NCI-H187 (cell line): ENCODE data around the gene OCA2.

Source experiments
- DNase-seq, 2 experiments: peaks; one replicate each; lab custom pipeline; 2025; lab: John Stamatoyannopoulos, UW

Gene OCA2

DNA sequence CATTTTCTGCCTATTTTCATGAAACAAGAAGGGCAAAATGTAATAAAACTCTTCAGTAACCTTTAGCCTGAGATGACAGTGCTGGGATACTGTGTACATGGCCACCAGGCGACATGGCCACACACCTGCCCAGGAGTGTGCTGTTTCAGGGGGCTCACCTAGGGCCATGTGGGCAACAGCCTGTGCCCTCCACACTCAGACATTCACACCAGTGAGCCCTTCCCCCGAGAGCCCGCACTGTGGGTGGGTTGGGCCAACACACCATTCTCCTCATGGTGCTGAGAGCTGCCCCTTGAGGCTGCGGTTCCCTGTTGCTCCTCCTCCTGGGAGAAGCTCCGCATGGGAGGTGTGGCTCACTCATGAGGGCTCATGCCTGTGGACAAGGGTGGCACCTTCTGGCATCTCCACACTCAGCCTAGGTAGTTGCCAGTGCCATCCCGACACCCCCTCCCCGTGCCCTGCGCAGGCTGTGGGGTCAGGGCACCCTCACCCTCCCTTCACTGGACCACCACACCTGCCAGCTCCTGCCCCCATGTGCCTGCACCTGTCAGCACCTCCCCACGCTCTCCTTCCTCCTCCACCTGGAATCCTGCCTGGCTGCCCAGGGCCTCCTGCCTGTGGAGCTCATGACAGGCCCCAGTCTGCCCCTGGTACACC lies 19.7 kb downstream of the OCA2 start:
- no peak for DNase-seq

DNA sequence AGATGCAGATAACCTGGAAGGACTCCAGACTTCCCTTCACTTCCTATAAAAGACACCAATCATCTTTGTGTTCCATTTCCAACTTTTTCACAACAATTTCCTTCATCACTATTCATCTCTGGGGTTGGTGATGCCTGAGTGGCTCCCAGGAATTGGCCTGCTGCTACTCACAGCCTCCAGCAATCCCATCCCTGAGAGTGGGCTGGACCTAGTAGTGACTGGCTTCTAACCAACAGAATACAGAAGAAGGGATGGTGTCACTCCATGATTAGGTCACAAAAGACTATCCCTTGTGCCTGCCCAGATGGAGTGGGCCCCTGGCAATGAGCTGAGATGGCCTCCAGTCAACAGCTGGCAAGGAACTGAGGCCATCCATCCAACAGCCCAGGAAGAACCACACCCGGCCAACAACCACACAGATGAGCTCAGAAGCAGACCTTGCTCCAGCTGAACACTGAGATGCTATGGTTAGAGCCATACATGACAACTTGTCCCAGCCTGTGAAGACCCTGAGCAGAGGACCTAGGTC lies 20.9 kb downstream of the OCA2 start:
- no peak for DNase-seq

DNA sequence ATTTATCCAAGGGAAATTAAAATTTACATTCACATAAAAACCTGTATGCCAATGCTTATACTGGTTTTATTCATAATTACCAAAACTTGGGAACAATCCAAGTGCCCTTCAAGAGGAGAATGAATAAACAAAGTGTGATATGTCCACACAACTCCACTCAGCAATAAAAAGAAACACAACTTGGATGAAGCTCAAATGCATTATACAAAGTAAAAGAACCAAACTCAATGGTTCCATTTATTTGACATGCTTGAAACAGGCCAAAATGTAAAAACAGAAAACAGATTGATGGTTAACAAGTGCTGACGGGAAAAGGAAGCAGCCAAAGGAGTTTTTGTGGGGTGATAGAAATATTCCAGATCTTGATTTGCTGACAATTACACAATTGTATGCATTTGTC lies 23.5 kb downstream of the OCA2 start:
- no peak for DNase-seq

DNA sequence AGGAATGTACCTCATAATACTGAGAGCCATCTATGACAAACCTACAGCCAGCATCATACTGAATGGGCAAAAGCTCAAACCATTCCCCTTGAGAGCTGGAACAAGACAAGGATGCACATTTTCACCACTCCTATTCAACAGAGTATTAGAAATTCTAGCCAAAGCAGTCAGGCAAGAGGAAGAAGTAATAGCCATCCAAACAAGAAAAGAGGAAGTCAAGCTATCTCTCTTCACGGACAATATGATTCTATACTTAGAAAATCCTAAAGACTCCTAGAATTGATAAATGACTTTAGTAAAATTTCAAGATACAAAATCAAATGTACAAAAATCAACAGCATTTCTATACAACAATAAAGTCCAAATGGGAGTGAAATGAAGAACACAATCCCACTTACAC lies 30.2 kb downstream of the OCA2 start:
- DNase-seq = no peak

DNA sequence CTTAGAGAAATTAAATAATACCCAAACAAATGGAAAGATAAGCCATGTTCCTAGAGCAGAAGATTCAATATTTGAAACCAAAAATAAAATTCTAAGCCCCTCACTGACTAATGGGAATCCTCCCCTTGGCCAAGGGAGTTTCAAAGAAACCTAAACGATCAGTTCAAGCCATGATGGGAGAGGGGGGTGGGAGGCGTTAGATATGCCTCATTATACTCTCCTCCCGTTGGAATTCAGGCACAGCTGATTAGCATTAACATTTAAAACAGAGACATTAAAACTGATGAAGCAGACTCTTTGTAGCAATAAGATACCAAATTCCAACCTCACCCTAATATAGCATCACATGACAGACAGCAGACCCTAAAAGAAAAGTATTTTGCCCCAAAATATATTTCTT lies 32.9 kb downstream of the OCA2 start:
- no peak for DNase-seq

DNA sequence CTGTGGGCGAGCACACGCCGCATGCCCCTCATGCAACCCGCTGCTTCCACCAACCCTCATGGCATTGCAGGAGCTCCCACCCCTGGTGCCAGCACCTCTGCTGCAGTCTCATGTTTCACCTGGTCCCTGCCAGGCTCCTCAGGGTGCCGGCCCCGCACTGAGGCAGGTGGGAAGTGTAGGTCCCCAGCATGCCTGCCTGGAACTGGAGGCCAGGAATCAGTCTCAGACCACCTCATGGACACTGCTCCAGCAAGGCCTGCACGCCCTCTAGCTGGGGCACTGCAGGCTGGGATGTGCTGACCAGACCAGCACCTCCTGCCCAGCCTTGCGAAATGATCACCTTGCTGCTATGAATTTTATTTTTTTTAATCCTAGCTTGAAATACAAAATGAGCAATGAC lies 39.1 kb downstream of the OCA2 start:
- DNase-seq = no peak

DNA sequence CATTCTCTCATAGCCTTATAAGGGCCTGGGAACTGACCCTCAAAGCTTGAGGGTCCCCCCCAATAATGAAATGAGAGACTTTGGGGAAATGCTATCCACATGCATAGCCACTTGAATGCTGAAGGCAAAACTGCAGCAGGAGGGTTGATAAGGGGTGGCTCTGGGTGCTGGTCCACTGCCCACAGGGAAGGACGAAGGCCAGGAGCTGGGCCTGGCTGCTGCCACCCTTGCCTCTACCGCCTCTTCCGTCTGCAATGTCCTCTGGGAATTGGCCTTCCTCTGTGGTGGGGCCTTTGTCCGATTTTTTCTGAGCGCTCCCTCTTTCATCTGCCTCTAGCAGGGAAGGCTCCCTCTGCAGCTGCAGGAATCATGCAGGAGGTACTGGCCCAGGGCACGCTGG lies 41.0 kb downstream of the OCA2 start:
- DNase-seq = no peak

DNA sequence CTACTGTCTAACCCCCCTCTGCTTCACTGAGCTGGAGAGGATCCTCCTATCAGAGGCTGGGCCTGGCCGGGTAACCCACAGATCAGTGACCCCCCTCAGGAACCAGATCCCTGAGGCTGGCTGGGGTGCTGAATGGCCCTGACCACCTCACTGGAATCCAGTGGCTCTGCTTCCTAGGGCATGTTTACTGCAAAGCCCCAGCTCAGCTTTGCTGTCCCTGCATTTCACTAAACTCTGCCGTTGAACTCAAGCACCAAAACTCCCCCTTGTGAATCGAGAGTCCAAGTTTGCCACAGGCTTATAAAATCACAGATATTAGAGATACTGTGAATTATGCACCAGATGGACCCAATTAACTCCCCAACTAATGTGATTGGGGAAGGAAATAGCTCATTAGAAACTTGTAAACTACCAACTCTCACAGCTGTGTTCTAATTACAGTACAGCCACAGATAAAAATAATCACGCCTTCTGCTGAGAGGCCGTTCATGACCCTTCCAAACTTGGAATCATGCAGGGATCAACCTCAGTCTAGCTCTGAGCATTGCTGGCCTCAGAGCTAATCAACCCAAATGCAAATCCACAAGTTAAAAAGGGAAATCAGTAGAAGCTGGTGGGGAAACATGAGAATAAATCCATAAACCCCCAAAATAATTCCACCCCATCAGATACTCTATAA lies 47.0 kb downstream of the OCA2 start:
- DNase-seq = no peak

DNA sequence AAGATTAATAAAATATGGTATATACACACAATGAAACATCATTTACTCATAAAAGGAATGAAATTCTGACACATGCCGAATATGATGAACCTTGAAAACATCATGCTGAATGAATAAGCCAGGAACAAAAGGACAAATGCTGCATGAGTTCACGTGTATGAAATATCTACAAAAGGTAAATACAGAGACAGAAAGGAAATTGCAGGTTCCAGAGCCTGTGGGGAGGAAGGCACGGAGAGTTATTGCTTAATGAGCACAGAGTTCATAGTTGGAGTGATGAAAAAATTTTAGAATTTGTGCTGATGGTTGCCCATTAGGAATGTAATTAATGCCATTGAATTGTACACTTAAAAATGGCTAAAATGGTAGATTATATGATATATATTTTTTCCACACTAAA lies 49.5 kb downstream of the OCA2 start:
- no peak for DNase-seq

DNA sequence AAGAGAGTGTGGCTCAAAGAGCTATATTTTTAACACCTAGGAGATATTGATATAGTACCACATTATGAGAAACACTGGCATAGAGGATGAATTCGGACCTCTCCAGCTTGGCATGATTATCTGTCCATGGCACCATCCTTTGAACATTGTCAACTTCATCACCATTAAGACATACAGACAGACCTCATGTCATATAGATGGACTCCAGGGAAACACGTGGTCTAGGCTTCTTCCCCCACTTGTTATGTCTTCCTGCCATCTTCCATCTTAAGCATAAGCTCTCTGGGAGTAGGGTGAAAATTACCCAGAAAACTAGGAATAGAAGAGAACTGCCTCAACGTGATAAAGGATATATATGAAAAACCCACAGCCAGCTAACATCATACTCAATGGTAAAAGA lies 51.8 kb downstream of the OCA2 start:
- DNase-seq = no peak

DNA sequence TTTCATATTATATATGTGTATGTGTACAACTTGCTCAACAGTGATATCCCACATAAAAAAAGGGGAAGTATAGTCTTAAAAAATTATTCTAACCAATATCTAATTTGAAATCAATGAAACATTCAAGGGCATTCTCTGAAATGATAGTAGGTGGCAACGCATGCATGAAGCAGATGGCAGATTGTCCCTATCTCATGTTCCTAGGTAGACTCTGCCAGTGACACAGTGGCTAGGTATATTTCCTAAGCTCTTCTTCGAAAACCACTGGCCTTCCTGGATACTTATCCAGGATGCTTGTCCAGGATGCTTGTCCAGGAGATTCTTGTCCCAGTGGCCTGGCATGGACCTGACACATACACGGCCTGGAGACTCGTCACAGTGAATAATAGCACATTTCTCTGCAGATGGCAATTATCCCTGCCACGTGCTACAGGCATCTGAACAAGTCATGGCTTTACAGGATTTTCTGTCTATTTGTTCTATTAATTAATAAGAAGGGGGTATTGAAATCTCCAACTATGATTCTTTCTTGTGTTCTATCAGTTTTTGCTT lies 54.9 kb downstream of the OCA2 start:
- no peak for DNase-seq

DNA sequence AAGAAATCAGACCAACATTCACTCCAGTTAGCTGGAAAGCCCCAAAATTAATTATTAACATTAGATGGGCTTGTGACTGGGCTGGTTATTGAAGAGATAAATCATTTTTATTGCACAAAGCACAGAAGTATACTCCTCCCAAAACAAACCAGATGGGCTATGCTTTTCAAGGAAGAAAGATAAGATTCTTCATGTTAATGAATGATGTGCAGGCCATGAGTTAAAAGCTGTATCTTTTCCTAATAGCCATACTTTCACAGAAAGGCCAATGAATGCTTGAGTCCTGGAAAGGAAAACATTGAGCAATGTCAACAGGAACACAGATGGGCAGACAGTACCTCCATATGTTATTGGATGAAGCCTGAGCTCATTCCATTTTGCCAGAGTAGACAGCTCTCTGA lies 55.4 kb downstream of the OCA2 start:
- no peak for DNase-seq

DNA sequence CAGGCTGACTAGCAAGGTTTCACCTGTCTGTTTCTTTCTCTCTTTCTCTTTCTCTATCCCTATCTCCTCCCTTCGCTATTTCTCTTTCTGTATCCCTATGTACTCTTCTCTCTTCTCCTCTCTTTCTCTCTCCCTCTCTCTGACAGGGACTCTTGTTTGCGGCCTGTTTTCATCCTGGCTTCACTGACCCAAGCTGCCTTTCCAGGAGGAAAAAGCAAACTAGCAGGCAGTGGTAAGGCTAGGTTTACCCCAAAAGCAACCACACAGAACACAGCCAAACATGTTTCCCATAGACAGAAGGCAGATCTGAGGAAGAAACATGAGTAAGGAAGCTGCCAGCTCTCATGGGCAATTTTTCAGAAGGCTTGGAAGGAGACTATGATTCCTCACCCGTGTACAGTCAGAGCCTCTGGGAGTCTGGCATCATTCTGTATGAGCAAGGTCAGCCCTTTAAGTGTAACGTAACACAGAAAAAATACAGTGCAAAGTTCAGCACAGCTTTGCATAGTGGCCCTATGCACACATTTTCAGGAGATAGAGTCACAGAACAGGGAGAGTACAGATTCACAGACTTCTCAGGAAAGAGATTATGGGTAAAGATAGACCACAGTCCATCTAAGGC lies 61.0 kb downstream of the OCA2 start:
- DNase-seq = no peak

DNA sequence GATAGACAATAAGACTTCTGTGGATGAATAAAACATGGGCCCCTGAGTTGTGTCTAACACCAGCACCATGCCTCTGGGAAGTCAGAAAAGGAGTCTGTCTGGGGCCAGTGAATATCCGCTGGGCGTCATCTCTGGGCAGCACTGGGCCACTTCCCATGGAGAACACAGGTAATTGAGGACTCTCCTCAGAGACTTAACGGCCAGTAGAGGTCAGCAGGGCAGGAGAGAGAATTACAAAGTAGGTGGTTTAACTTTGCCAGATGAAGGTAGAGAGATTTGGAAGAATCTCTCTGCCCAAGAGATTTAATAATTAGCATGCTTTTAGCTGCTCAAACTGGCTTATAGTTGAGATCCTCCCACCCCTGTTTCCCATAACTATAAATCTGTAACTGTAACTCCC lies 65.7 kb downstream of the OCA2 start:
- DNase-seq = no peak

DNA sequence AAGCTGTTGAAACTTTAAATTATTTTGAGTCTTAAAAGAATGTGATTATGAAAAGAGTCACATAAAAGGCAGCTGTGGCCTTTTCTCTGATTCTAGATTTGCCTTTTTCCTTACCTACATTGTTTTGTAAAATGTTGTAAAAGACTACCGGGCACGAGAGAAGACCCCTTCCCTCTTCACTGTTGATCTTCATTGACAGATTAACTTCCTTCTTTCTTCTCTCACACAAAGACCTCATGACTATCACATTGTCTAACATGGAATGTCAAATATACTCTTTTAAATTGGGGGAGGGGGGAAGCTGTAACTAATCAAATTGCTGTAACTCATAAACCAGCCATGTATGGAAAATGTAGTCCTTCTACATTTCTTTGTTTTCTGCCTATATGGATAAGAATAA lies 68.3 kb downstream of the OCA2 start:
- DNase-seq = no peak

DNA sequence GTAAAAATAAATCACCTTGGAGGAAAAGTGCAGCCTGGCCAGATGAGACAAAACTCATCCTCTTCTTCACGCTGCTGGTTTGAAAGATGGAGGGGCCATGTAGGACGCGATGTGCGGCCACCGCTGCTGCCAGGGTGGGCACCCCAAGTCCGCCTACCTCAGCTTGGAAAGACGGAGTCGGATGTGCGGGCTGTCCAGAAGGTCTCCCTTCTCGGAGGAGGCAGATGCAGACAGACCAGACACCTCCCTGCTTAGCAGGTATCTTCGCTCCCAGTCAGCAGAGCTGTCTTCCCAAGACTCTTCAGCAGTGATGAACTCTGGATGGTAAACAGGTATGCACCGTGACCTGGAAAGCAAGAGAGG lies 71.4 kb downstream of the OCA2 start:
- DNase-seq = no peak

DNA sequence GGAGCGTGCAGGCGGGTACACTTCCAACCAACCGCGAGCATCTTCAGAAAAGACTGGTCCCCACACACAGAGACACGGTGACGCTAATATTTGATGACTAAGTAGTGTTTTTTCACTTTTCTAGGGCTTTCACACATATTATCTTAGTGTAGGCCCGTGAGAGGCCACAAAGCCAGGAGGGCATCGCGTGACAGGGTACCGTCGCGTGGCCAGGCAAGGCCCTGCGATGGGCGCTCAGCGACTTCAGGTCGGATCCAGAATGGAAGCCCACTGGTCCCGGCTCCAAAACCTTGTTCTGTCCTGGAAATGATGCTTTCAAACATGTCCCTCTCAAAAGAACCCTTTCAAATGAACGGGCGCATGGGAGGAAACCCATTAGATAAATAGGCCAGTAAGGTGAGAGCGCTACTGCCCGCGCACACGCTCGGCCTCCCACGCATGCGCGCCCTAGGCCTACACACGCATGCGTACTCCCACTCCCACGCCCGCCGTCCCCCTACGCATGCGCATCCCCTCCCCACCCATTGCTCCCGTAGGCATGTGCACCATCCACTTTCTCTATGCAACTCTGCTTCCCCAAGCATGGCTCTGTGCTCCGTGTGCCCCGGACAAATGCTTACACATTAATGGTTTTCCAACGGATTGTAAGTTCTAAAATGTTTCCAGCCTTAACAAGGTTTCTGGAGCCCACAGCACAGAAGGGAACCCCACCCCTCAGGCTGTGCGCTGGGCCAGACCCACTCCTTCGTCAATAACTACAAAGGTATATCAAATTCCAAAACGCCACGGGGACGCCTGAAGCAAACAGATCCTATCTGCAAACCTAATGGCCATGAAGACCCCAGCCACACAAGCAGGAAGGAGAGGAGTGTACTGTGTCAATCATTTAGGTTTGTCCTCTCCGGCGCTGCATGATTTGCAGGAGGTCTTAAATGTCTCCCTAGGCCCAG lies 72.1 kb downstream of the OCA2 start:
- no peak for DNase-seq

DNA sequence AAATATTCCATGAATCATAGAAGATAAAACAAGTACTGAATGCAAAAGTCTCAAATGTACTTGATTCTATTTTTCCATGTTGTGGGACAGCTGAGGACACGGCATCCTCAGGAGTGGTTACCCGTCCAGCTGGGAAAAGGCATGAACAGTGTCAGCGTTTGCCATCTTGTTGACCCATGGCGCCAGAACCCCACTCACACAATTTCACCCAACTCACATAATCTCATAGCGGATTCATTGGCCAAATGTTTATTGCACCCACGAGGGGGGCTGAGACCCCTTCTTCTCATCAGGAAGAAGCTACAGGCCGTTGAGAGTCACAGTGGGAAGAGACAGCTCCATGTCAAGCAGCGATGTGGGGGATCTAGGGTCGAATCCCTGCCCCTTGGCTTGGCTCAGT lies 72.9 kb downstream of the OCA2 start:
- no peak for DNase-seq

DNA sequence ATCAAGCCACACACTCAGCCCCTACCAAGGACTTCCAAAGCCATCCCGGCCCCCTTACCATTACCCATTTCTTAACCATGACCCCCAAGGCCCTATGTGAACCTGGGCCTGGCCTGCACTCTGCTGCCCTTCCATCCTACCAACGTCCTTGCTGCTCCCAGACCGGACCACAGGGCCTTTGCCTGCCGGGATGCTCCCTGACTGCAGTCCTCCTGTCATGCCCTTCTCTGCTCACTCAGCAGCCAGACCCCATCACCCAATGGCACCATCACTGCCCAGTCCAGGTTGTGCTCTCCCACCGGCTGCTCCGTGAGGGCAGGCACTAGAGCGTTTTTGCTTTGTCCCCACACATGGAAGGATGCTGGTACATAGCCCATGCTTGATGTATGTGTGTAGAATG lies 73.7 kb downstream of the OCA2 start:
- DNase-seq = no peak

DNA sequence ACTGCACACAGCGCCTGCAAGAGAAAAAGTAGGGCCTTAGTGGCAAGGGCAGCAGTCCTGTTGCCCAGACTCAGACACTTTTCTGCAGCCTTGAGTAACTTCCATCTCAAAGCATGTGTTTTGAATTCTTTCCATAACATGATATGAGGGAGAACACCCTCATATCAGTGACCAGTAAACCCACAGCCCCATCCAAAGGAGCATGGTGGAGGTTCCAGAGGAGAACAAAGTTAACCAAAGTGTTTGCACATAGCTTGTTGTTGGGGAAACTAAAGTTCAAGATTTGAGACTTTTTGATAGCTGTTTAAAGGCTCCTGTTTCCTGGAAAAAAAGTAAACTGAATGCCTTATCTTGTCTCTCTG lies 74.2 kb downstream of the OCA2 start:
- DNase-seq = no peak

DNA sequence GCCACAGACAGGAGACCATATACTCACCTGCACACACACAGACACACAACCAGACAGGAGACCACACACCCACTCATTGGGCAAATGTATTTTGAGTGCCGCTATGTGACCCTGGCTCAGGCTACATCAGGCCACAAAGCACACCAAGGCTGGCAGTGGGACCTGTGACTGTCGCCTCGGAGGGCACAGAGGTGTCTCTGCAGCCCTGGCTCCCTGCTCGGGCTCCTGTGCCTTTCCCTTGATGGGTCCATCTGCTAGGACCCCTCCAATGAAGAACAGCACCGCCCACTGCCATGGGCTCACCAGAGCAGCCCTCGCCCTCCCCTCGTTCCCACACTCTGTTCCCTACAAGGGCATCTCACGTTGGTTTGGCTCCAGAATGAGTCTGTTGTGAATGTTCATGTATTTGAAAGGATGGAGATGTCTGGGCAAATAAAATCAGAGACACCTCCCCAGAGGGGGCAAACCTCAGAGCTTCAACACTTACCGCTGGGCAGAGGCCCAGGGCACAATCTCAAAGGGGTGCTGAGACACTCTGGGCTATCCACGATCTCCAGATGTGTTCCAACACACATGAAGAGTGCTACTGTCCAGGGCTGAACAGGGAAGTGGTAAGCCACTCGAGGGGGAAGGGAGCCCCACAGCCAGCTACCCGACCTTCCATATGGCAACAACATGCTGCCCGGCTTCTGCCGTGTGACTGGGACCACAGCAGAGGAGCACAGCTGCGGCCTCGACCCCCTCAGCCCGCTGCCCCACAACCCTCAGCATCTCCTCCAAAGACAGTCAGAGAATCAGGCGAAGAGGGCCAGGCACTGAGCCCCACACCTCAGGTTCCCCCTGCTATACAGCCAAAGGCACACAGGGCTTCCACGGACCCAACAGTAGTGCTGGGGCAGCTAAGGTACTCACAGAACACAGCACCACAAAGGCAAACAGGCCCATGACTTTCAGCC lies 74.9 kb downstream of the OCA2 start:
- no peak for DNase-seq
